NCI-H1930 (cell line): ENCODE data around the gene ARID1B.

ENCODE experiments used
- DNase-seq, 2 experiments: peaks; one replicate each; lab custom pipeline; 2025; lab: John Stamatoyannopoulos, UW

Gene ARID1B

DNA sequence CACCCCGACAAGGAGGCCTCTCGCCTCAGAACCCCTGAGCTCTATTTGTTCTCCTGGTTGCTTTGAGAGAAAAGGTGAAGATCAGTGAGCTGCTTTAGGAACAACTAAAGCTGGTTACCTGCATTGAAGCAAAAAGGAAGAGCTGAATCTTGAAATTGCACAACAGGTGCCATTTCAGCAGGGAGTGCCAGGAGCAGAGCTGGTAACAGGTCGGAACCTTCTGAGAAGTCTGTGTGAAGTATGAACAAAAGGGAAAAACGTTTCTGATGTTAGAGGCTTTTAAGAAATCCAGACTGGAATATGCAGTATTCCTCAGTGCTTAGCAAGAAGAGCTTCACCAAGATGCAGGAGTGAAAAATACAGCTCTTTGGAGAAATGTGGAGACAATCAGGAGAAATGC is 382.2 kb downstream of the ARID1B start:
- DNase-seq, result no peak

DNA sequence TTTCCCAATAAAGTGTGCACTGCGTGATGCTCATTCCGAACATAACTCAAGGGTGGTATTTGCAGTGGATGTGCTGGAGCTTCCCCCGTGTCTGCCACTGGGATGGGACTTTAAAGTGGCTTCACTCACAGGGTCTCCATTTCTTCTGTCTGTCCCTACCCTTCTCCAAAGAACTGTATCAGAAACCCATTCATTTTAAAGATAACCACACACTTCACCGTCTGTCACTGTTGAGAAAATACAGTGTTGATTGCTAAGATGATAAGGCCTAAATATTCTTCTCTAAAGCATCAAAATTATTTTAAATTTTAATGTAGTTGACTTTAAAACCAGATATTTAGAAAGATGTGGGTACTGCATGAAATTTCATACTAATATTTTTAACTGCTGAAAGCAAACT is 384.7 kb downstream of the ARID1B start:
- DNase-seq, result no peak

DNA sequence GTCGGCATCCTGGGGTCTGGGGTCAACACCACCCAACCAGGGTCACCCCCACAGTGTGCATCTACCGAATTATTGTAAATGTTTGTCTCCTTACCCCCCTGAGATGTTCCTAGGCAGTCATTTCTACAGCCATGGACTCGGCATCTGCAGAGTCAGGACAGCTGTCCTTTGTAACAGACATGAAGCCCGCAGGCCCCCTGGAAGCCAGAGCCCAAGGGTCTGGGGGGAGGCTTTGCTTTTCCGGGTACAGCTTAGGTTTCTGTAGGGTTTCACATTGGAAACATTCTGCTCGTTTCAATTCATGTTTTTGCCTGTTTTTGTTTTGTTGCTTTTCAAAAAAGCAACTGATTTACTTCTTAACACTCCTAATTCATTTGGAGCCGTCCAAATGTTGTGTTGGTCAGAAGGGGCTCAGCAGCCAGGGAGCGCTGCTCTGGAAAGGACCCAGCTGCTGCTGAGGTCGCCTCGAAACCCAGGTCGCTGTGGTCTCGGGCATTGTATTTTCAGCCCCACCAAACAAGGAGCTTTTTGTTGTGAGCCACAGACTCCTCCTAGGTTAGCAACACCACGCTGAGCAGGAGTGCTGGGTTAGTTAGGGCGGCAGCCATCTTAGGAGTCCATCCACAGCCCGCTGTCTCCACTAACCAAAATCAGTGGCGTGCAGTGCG is 385.7 kb downstream of the ARID1B start:
- DNase-seq, result no peak

DNA sequence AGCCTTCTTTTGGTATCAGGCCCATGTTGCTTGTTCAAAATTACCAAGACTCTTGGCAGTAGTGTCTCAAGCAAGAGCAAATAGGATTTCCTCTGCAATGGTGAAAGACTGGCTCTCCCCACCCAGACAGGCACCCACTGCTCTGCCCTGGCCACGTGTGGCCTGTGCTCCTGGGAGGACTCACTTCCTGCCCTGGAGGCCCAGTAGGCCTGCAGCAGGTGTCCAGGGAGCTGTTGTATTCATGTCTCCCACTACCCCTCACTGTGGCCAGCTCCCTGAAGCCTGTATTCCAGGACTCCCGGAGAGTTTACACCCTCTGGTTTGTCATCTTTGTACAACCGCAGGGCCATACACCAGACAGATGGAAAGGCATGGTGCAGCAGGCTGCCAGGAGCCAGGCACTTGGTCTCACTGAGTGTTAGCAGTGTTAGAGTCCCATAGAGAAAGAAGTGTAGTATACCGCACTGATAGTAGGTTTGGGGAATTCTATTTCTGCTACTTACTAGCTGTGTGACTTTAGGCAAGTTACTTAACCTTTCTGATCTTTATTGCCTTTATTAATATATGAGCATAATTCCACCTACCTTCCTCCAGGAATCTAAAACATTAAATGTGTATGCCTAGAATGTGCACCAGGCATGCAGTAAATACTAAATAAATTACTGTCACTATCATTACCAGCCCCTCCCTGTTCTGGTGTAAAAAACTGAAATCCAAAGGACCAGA is 386.4 kb downstream of the ARID1B start:
- DNase-seq, result no peak

DNA sequence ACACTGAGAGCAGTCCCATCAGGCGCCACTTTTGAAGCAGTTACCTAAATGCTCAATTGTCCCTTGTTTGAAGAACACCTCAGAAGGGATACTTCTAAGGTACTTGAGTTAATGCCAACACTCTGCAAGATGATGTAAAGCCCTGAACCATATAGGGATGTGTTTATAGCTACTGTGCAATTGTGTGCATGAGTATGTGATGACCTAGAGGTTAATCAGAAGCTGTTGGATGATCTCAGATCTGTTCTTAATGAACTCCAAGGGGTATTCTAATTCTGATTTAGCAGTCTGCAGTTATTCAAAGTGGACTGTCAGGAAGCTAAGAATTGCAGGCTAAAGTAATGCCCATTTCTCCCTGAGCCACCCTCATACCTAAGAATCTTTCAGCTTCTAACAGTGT is 387.8 kb downstream of the ARID1B start:
- no peak for DNase-seq

DNA sequence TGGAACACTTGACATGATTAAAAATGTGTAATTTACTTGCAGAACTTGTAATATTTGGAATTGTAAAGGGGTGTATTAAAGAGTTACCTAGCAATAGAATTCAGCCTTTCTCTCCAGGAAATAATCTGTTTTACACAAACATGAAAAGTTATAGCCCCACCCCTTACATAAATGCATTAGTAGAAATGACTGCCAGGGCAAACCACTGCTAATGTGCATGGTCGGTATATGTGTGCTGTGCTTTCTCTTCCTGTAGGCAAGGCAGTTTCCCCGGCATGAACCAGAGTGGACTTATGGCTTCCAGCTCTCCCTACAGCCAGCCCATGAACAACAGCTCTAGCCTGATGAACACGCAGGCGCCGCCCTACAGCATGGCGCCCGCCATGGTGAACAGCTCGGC is 389.6 kb downstream of the ARID1B start:
- no peak for DNase-seq

DNA sequence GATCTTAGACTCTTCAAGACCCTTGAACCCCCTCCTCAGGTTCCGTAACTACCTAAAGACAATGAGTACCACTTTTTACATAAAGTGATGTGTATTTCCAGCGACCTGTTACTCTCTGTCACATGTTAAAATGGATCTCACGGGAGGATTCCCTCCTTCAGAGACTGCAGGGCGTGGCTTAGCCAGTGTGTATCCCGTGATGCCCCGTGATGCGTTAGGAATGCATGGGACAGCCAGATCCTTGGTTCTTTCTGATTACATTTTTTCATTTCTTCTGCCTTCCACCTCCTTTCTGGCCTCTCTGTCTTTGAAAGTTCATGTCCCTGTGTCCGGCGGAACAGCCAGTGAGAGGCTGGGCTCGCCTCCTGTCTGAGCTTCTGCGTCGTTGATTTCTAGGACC is 390.7 kb downstream of the ARID1B start:
- no peak for DNase-seq

DNA sequence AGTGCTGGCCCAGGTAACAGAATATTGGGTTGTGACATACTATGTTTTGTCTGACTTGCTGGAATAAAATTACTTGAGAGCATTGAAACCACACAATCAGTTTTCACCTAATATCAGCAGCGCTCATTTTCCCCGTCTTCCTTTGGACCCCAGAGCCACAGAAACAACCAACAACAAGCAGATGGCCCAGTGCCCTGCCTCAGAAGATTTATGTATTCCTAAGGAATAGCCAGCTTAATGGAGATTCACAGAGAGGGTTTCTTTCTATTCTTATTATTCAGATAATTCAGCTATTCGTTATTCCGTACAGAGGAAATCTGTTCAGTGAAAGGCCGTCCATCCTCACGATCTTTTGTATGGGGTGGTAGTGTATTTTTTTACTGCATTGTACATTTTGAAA is 391.3 kb downstream of the ARID1B start:
- no peak for DNase-seq

DNA sequence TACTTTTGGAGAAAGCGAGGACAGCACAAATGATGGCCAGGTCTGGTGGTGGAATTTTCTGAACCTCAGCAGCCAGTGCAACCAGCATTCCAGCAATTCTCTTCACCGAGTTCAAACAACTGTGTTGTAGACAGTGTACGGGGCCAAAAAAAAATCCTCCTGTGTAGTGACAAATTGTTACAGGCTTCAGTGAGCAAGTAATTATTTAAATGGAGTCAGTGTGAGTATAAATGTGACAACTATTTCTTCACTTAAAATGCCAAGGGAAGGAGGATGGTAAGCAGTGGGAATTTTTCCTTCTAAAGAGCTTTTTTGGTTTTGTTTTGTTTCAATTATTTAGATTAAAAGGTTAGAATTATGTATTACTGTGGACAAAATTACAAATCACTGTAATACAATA is 392.0 kb downstream of the ARID1B start:
- DNase-seq, result no peak

DNA sequence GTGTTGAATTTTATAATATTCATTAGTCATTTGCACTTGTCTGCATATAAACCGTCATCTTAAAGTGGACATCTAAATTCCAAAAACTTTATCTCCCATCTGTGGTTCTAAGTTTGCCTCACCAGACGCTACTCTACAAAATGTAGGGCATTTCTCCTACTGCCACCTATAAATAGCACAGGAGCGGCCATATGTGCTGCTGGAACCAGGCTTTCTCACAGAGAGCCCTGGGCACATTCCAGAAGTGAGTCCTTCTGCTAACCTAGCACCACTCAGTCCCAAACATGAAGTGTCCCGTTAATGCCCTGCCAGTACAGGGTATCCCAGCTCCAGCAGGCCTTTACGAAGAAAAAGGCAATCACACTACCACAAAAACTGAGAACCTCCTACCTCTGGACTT is 392.5 kb downstream of the ARID1B start:
- no peak for DNase-seq

DNA sequence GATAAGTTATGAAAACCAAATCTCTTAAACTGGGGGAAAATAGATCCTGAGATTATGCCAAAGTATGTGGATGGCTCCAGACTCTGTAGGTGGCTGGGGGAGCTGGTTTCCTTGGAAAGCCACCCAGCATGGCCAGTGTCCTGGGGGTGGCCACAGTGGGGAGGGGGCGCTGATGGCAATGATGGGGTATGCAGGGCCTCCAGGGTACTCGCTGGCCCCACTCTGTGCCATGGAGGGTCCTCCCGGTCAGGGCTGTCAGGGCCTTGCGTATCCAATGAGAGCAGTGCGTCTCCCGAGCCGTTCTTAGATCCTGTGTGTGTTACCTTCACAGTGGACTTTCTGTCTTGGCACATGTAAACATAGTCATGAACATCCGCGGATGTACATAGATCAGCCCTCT is 393.4 kb downstream of the ARID1B start:
- no peak for DNase-seq

DNA sequence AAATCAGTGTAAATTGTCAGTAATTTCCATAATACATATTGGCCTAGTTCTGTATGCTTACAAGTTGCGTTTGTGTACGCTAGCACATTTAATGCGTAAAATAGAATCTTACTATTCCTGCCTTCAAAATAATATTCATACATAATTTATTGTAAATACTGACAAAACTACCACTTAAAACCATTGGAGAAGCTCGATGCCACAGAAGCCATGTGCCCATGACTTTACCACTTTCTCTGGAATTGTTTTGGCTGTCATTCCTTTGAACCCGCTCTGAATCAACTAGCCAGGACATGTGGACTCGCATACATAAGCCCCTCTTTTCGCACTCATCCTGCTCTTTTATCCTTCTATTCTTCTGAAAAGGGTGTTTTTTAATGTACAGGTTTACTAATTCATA is 394.6 kb downstream of the ARID1B start:
- no peak for DNase-seq

DNA sequence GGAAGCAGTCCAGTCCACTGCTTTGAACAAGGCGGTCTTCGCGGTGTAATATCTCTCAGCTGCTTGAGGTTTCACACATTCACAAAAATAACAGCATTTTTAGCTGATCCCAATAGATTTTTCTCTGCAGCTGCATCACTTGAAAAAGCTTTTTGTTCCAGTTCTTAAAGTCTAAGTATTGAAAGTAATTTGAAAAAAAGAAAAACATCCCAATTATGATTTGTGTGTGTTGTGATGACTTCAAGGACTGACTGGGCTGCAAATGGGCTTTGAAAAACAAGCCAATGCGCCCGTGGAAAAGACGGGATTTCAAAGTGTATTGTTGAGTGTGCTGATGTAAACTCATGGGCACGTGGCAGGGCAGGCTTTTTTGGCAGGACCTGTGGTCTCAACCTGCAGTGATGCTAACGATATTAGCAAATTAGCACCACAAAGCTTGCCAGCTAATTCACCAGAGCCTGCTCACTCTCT is 395.1 kb downstream of the ARID1B start:
- DNase-seq, result no peak

DNA sequence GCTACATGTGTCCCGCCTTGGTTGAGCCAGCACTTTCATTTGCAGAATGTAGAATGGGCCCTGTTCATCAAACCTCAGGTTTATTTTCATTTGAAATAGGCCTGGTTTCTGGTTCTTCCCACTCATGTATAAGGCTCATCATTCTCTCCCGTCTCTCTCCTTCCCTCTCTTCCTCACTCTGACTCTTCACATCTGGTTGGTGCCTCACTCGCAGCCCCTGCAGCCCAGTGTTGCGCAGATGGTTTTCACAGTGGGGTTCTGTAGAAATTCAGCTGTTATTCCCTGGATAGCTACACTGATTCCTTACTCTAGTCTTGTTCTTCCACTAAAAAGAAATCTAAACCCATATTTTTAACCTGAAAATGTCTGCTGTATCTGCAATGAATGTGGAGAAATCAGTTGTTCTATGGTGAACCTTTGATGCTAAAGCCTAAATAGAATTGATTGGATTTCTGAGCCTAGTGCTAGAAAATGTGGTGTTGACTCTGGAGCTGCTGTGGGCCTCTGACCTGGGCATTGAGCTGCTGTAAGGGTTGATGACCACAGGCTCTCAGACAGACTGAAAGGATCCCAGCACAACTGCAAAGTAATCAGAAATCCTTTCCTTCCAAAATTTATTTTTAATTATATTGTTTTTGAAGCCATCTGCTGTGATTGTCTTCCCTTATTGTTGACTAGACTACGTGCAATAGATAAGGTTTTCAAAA is 395.8 kb downstream of the ARID1B start:
- DNase-seq, result no peak

DNA sequence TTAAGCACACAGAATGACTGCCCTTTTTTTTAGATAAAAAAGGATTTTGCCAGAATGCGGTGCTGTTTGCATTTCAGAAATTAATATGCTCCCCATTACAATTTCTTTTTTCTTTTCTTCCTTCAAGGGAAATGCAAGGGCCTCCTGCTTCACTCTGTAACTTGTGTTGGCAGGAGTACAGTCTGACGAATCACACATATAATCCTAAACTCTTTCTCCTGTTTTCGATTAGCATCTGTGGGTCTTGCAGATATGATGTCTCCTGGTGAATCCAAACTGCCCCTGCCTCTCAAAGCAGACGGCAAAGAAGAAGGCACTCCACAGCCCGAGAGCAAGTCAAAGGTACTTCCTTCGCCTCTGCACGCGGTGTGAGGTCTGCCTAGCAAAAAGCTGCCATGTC is 396.6 kb downstream of the ARID1B start:
- no peak for DNase-seq

DNA sequence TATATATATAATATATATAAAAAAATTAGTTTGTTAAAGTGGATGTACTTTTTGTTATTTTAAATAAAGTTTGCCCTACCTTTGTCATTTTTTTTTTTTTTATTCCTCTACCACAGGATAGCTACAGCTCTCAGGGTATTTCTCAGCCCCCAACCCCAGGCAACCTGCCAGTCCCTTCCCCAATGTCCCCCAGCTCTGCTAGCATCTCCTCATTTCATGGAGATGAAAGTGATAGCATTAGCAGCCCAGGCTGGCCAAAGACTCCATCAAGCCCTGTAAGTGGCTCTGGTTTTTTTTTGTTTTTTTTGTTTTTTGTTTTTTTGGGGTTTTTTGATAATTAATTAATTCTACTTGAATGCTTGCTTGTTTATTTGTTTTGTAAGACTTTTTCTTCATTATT is 397.6 kb downstream of the ARID1B start:
- no peak for DNase-seq

DNA sequence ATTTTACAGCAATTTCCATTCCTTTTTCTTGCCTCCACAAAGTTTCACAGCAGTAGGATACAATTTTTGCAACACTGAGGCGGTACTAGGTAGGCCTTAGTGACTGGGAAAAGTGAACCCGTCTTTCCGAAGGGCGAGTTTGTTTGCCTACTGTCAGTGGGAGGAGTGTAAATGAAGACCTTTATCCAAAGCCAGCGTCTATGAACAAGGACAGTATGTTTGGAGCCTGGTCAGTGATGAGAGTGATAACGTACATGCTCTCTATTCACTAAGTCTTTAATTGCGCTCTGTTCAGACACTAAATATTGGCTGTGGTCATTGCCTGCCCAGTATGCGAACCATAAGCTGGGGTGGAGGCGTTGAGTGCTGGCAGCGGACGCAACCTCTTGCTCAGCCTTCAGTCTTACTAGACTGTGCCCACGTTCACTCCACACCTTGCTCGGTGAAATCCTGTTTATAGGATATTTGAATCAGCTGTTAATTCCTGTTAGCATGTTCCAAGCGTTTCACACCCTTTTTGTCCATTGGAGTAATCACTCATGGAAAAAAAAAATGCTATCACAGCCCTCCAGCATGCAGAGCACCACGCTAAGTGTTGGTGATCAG is 400.7 kb downstream of the ARID1B start:
- DNase-seq, result no peak

DNA sequence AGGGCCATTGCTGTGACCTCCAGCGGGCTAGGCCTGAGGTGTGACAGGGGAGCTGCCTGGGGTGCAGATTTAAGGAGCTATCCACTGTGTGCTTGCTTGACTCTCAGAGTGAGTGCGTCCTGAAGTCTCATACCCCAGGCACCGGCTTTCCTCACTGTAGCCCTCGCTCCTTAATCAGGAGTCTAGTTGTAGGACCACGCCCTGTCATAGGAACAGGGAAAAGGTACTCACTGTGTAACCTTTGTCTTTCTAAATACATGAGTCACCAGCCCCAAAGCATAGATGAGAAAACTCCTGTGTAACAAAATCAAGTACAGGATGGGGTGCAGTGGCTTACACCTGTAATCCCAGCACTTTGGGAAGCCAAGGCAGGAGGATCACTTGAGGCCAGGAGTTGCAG is 404.5 kb downstream of the ARID1B start:
- DNase-seq, result no peak

DNA sequence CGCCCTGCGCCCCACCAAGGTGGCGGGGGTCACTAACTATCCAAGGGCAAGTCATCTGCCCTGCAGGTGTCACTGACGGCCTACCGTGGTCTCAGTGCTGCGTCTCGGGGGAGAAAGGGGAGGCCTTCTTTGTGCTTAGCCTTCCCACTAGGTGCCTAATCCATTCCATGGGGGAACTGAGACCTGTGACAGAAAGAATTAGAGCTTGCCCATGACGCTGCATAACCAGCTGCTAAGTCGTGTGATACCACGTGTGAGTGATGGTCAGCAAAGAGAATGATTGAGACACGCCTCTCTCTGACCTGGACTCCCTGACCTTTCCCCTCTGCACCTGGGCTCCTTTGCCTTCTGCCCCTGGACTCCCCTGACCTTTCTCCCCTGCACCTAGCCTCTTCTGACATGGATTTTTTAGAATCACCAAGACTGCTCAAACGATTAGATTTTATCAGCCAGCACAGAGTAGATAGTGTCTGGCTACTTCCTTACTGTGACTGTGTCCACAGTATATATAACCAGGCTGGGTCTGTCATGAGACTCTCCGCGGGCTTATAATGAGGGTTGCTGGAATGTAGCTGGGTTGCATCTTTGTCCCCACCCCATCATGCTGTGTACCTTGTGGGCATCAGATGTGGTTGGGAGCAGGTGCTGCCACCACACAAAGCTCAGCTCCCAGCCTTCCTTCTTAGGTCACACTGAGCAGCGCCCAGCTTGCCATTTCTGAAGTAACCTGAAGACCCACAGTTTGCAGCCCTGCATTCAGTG is 405.5 kb downstream of the ARID1B start:
- no peak for DNase-seq

DNA sequence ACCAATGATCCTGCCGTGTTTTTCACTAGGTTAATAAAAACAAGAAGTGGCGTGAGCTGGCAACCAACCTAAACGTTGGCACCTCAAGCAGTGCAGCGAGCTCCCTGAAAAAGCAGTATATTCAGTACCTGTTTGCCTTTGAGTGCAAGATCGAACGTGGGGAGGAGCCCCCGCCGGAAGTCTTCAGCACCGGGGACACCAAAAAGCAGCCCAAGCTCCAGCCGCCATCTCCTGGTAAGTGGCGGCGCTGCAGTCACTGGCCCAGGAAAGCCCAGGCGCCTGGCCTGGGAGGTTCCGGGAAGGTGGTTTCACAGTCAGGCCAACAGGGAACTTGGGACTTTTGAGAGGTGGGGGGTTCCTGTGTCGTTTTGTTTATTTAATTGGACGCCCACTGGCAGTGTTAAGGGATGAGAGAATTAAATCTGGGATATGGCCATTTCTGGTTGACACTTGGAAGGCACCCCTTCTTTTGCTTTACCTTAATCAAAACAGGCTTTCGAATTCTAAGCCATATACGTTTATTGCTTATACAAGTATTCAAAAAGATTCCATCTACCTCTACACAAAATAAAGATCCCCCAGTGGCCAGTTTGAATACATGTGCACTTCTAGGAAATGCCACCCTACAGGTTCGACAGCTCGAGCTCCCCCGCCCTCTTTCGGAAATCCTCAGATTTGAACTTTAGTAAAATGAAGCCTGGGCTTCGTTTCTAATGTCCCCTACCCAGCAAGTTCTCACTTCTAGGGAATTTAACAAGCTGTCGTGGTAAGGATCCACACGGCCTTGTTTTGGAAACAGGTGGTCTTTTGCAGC is 407.2 kb downstream of the ARID1B start:
- DNase-seq, result no peak

DNA sequence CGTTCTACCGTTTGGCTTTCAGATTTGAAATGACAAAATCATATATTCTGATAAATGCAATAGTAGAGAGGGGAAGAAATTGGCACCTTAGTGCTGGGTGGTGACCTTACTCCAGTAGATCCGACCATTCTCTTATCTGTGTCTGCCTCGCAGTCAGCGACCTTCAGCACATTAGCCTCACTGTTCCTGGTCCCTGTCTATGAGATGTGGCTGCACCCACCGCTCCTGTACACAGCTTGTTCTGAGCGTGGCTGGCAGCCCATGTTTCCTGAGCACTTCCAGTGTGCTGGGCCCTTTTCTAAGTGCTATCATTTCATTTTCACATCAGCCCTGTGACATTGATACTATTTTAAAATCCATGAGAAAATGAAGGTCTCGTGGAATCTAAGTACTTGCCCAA is 408.0 kb downstream of the ARID1B start:
- DNase-seq, result no peak
